ENCODE measurements around the gene DECR2. TPM values are rescaled to one million over a fixed set of nuclear protein-coding genes. Genes with fewer than 3 reads are reported as not detected.

DECR2 gene
- total and polyA plus RNA-seq, 11 donors: 6.9 to 20.6 (median 12.2) TPM

DNA sequence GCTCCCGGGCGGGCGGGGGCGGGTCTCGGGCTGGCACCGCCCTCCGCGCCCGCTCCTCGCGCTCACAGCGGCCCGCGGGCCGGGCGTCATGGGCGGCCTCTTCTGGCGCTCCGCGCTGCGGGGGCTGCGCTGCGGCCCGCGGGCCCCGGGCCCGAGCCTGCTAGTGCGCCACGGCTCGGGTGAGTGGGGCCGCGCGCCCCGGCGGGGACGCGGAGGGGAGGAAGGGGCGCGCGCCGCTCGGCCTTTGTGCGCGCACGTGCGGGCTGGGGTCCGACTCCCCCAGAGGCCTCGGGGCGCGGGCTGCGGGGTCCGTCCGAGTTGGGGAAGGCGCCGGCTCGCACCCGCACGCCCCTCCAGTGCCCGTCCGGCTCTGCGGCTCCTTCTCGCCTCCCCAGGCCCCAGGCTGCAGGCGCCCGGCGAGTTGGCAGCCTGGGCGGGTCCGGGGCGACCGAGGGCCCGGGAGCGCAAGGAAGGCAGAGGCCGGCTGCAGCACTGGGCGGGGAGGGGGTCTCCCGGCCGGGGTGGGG is 4.5 kb upstream of the DECR2 start, which contains the start of gene NME4:
Gene NME4 (plus strand): TSS at position 65 of the 527 bp plus-strand sequence. CDS start 24 bp downstream, at position 89.
- Histone ChIP-seq H3K36me3 (peaks cover 0 to 5% (median 0%) of the 10 kb centered on the region in 9 donors), H3K9me3 (no peaks in the 10 kb centered on the region), H3K27me3 (no peaks in the 10 kb centered on the region), H3K27ac (peak within 1 kb of the TSS; percentile 61 to 92 (median 82)), H3K4me1 (peaks cover 0 to 35% (median 16%) of the 10 kb centered on the region in 12 donors), H3K4me3 (peak within 1 kb of the TSS; percentile 46 to 92 (median 68))
- peak in 2 of 4 donors; percentile 8 to 22 for ATAC-seq
- TF ChIP-seq POLR2A (IDR thresholded peaks at IDR 0.05): no peak
- TF ChIP-seq, protein P1, sequence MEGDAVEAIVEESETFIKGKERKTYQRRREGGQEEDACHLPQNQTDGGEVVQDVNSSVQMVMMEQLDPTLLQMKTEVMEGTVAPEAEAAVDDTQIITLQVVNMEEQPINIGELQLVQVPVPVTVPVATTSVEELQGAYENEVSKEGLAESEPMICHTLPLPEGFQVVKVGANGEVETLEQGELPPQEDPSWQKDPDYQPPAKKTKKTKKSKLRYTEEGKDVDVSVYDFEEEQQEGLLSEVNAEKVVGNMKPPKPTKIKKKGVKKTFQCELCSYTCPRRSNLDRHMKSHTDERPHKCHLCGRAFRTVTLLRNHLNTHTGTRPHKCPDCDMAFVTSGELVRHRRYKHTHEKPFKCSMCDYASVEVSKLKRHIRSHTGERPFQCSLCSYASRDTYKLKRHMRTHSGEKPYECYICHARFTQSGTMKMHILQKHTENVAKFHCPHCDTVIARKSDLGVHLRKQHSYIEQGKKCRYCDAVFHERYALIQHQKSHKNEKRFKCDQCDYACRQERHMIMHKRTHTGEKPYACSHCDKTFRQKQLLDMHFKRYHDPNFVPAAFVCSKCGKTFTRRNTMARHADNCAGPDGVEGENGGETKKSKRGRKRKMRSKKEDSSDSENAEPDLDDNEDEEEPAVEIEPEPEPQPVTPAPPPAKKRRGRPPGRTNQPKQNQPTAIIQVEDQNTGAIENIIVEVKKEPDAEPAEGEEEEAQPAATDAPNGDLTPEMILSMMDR (IDR thresholded peaks at IDR 0.05): no peak
- 0 to 1% (median 0%) methylated on average over 16 to 75 of the region's 75 CpGs for WGBS, 4 donors
- DNase-seq: peak in 1 of 5 donors; percentile 51
- intact Hi-C loops (cut with DNase I): loop anchor here in 3 of 10 donors (2.0 to 10.0 kb wide), 3 partner anchors 14 to 268 kb away; partner anchors contain the start of gene RHOT2 (in 2 of the 3)

GRCh38 chr16:397736-398332 is 3.9 kb upstream of the DECR2 start:
- WGBS, 4 donors: 14 to 24% (median 19%) methylated on average over 14 to 29 of the region's 29 CpGs
- intact Hi-C loops (cut with DNase I): loop anchor here in 3 of 10 donors (2.0 to 10.0 kb wide), 3 partner anchors 15 to 267 kb away; partner anchors contain the start of gene RHOT2 (in 2 of the 3)
- TF ChIP-seq, protein P1 (IDR thresholded peaks at IDR 0.05): peak in 9 of 12 donors; percentile 13 to 49 (median 38)
- no peak for TF ChIP-seq POLR2A (IDR thresholded peaks at IDR 0.05)
- ATAC-seq (peak; percentile 31 to 73 (median 43)), DNase-seq (peak in 4 of 5 donors; percentile 72 to 86 (median 75))
- Histone ChIP-seq H3K36me3 (peaks cover 0 to 5% (median 0%) of the 10 kb centered on the region in 9 donors), H3K27me3 (no peaks in the 10 kb centered on the region), H3K27ac (peak overlapping the region; percentile 3 to 92 (median 77)), H3K9me3 (no peaks in the 10 kb centered on the region), H3K4me3 (peak overlapping the region in 8 of 12 donors; percentile 50 to 92 (median 70)), H3K4me1 (peaks cover 0 to 41% (median 17%) of the 10 kb centered on the region in 12 donors)

DNA sequence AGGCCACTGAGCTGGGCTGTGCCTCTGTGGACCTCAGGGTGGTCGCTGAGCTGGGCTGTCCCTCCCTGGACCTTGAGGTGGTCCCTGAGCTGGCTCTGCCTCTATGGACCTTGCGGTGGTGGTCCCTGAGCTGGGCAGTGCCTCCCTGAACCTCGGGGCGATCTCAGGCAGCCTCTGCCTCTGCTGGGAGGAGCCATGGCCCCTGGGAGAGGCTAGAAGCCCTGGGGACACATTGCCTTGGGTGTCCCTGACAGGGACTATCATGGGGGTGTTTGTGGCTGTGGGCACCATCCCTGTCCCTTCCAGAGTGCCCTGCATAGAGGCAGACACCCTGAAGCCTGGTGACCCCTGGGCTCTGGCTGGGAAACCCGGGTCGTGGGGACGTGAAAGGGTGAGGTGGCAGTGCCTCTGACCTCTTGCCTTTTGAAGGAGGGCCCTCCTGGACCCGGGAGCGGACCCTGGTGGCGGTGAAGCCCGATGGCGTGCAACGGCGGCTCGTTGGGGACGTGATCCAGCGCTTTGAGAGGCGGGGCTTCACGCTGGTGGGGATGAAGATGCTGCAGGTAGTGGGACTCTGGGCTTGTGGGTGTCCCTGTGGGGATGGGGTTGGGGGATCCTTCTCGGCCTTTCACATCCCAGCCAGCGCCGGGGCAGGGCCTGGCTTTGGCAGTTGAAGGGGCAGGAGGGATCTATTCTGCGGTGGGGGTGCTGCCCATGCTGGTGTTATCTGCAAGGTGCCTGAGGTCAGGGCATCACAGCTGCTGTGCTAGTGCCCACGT is 2.9 kb upstream of the DECR2 start:
- peaks cover 0 to 5% (median 0%) of the 10 kb centered on the region in 9 donors for H3K36me3 ChIP-seq
- 82 to 85% (median 84%) methylated on average over 22 to 24 of the region's 24 CpGs for WGBS, 4 donors
- intact Hi-C loops (cut with DNase I): loop anchor here in 3 of 10 donors (10.0 kb wide), 2 partner anchors 86 to 266 kb away; partner anchors contain the start of gene RHOT2 (in 2 of the 3)
- TF ChIP-seq POLR2A (IDR thresholded peaks at IDR 0.05): no peak
- TF ChIP-seq, protein P1 (IDR thresholded peaks at IDR 0.05): no peak
- H3K27ac ChIP-seq: peak overlapping the region in 6 of 12 donors; percentile 78 to 92 (median 84)
- no peak for ATAC-seq
- H3K4me3 ChIP-seq: peak overlapping the region in 1 of 12 donors; percentile 87
- DNase-seq: no peak
- no peaks in the 10 kb centered on the region for H3K27me3 ChIP-seq
- peaks cover 0 to 41% (median 17%) of the 10 kb centered on the region in 12 donors for H3K4me1 ChIP-seq
- H3K9me3 ChIP-seq: no peaks in the 10 kb centered on the region
